Activated CD4-positive, alpha-beta T cell treated with anti-CD3 and anti-CD28 coated beads for 36 hours (primary cell): Measurements from ENCODE around the gene C6orf89. TPM values are rescaled to one million over a fixed set of nuclear protein-coding genes. Genes with fewer than 3 reads are reported as not detected.

Experiments
- ATAC-seq: fragments of 200-7000 bp; cut with Tn5 transposase; one replicate; pipeline ENCODE4 v1.10.0; 2021; ENCODE audit warnings: mild to moderate bottlenecking, moderate library complexity
- CTCF ChIA-PET: fragments of 350-600 bp; sonication (Branson Sonifier 250); formaldehyde crosslinking; loops from one replicate; lab custom pipeline; 2021; ENCODE audit warnings: antibody characterized with exemption; lab: Charles Lee
- POLR2A ChIA-PET: fragments of 350-600 bp; sonication (Branson Sonifier 250); formaldehyde crosslinking; loops from one replicate; lab custom pipeline; 2021; ENCODE audit warnings: antibody characterized with exemption, inconsistent platforms; lab: Charles Lee
- DNase-seq: peaks from one replicate; pipeline ENCODE4 v3.0.0-alpha.2; 2020
- H3K27ac Mint-ChIP-seq: one replicate; pipeline ENCODE4 v1.8.0; 2021; ENCODE audit warnings: mixed read lengths
- H3K27me3 Mint-ChIP-seq: one replicate; pipeline ENCODE4 v1.8.0; 2021; ENCODE audit warnings: mixed read lengths
- H3K36me3 Mint-ChIP-seq: one replicate; pipeline ENCODE4 v1.8.0; 2021; ENCODE audit warnings: low read depth, mixed read lengths
- H3K4me1 Mint-ChIP-seq: one replicate; pipeline ENCODE4 v1.8.0; 2021; ENCODE audit warnings: mixed read lengths
- H3K4me3 Mint-ChIP-seq: one replicate; pipeline ENCODE4 v1.8.0; 2021; ENCODE audit warnings: mild to moderate bottlenecking, moderate library complexity, mixed read lengths
- H3K9me3 Mint-ChIP-seq: one replicate; pipeline ENCODE4 v1.8.0; 2021; ENCODE audit warnings: low read depth, mixed read lengths
- intact Hi-C, 2 experiments: fragments of 100-400 bp; cut with DNase I in 1 of 2; cut with micrococcal nuclease in 1 of 2; formaldehyde crosslinking; loops; one replicate each; pipeline versions ENCODE4 v1.14.2 to v1.15.1; 2022 to 2024; cut with DNase I, micrococcal nuclease
- total RNA-seq, 2 experiments: library from RNA; stranded (reverse); gene quantifications; one replicate each; pipeline ENCODE4 v1.2.3, GENCODE V29; 2021

Gene C6orf89
- total RNA-seq, 2 experiments from 2014 or later, result 29.5 to 36.2 TPM

DNA sequence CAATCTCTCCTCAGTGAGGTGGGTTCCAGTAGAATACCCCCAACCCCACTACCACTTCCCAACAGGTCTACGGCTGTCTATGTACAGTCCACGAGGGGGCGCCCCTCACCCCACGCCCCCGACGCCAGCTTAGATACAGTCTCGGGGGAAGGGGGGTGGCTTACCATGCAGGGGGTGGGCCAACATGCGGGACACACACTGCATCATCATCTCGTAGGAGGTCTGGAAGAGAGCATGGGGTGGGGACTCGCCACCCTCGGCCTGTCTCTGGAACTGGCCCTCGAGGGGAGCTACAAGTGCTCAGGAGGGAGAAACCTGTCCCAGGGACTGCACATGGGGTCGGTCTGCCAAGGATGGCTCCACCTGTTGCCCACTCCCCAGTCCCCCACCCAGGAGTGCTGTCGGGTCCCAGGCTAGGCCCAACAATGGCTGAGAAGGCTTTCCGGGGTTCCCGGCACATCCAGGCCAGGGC is 91.8 kb downstream of the C6orf89 start:
- H3K4me3 Mint-ChIP-seq, result no peak overlapping the region
- CTCF ChIA-PET, result interaction anchor here (0.8 to 3.1 kb wide), 3 partner anchors 39 to 224 kb away, joined by 3 to 19 read pairs (median 3); no protein-coding TSS in a partner anchor
- H3K4me1 Mint-ChIP-seq, result peaks cover 29% of the 10 kb centered on the region
- no peaks in the 10 kb centered on the region for H3K27me3 Mint-ChIP-seq
- DNase-seq (peak; percentile 27), ATAC-seq (peak; percentile 52)
- no peaks in the 10 kb centered on the region for H3K9me3 Mint-ChIP-seq
- H3K27ac Mint-ChIP-seq, result no peak overlapping the region
- peaks cover 62% of the 10 kb centered on the region for H3K36me3 Mint-ChIP-seq
- POLR2A ChIA-PET, result no interaction called here
- intact Hi-C loops, result no loop called here

Other genes with a start within 250 kb of the C6orf89 start
- 10 to 100 TPM; 31.3 to 35.9 TPM for gene CDKN1A, start 207.2 kb upstream of the C6orf89 start, total RNA-seq
- under 1 TPM in 1 of 2 experiments, not detected in 1; 0.05 TPM for gene RAB44, start 188.1 kb upstream of the C6orf89 start, total RNA-seq
- gene CPNE5, start 46.5 kb upstream of the C6orf89 start, total RNA-seq, result 1 to 10 TPM; 1.1 to 1.3 TPM
- 10 to 100 TPM; 45.9 to 46.0 TPM for gene PPIL1, start 11.1 kb upstream of the C6orf89 start, total RNA-seq
- gene PI16, start 68.8 kb downstream of the C6orf89 start, total RNA-seq, result 1 to 10 TPM in 1 of 2 experiments, under 1 TPM in 1; 0.96 to 1.9 TPM
- 10 to 100 TPM; 72.9 to 92.9 TPM for gene MTCH1, start 100.2 kb downstream of the C6orf89 start, total RNA-seq
- gene FGD2, start 119.7 kb downstream of the C6orf89 start, total RNA-seq, result under 1 TPM; 0.50 to 0.63 TPM